Ishikawa (cell line): ENCODE data around the gene WSCD1.

Experiments used
- CEBPB ChIP-seq: IDR thresholded peaks from 2 replicates; pipeline ENCODE4 v1.6.1; 2012
- CREB1 ChIP-seq: IDR thresholded peaks from 2 replicates; pipeline ENCODE4 v1.6.1; 2012; ENCODE audit warnings: low read depth
- EGR1 ChIP-seq: IDR thresholded peaks from 2 replicates; pipeline ENCODE4 v1.6.1; 2012
- EP300 ChIP-seq: IDR thresholded peaks from 2 replicates; pipeline ENCODE4 v1.6.1; 2012; ENCODE audit warnings: borderline replicate concordance
- FOXM1 ChIP-seq: IDR thresholded peaks from 2 replicates; pipeline ENCODE4 v1.6.1; 2012; ENCODE audit warnings: low read depth, borderline replicate concordance
- MAX ChIP-seq: IDR thresholded peaks from 2 replicates; pipeline ENCODE4 v1.6.1; 2012
- NFIC ChIP-seq: IDR thresholded peaks from 2 replicates; pipeline ENCODE4 v1.6.1; 2012
- RAD21 ChIP-seq: IDR thresholded peaks from 2 replicates; pipeline ENCODE4 v1.6.1; 2012; ENCODE audit warnings: low read depth
- REST ChIP-seq: IDR thresholded peaks from 2 replicates; pipeline ENCODE4 v1.6.1; 2012; ENCODE audit warnings: low read depth, mild to moderate bottlenecking
- TAF1 ChIP-seq: IDR thresholded peaks from 2 replicates; pipeline ENCODE4 v1.6.1; 2012; ENCODE audit warnings: low read depth, mild to moderate bottlenecking
- TCF12 ChIP-seq: IDR thresholded peaks from 2 replicates; pipeline ENCODE4 v1.6.1; 2012; ENCODE audit warnings: low read depth
- TEAD4 ChIP-seq: IDR thresholded peaks from 2 replicates; pipeline ENCODE4 v1.6.1; 2012
- USF1 ChIP-seq: IDR thresholded peaks from 2 replicates; pipeline ENCODE4 v1.6.1; 2012
- YY1 ChIP-seq: IDR thresholded peaks from 2 replicates; pipeline ENCODE4 v1.6.1; 2012; ENCODE audit warnings: low read depth
- ZBTB7A ChIP-seq: IDR thresholded peaks from 2 replicates; pipeline ENCODE4 v1.6.1; 2012; ENCODE audit warnings: low read depth

The WSCD1 gene

GRCh38 chr17:6108382-6108781 is 38.2 kb downstream of the WSCD1 start:
- TF ChIP-seq EGR1 (no peak), TCF12 (no peak), REST (no peak), CEBPB (no peak), TEAD4 (no peak), TAF1 (no peak), USF1 (no peak), ZBTB7A (no peak), YY1 (no peak), NFIC (no peak), FOXM1 (no peak)

GRCh38 chr17:6108987-6109386 is 38.8 kb downstream of the WSCD1 start:
- TF ChIP-seq NFIC (no peak), USF1 (no peak)

- TF ChIP-seq TAF1 (no peak), RAD21 (no peak), ZBTB7A (no peak), CEBPB (no peak), TCF12 (no peak), YY1 (no peak), CREB1 (no peak), MAX (no peak), EGR1 (no peak), TEAD4 (no peak), FOXM1 (no peak), NFIC (no peak), USF1 (no peak), REST (no peak), EP300 (no peak)
Observed at GRCh38 chr17:6109536-6109935, 39.4 kb downstream of the WSCD1 start.

- TF ChIP-seq EP300, result no peak
- TF ChIP-seq CEBPB, result no peak
- TF ChIP-seq YY1, result no peak
- TF ChIP-seq REST, result no peak
- TF ChIP-seq TCF12, result no peak
- TF ChIP-seq MAX, result no peak
- no peak for TF ChIP-seq RAD21
- TF ChIP-seq EGR1, result no peak
- TF ChIP-seq NFIC, result no peak
- no peak for TF ChIP-seq CREB1
- TF ChIP-seq USF1, result no peak
- TF ChIP-seq FOXM1, result no peak
- no peak for TF ChIP-seq TAF1
- TF ChIP-seq ZBTB7A, result no peak
- TF ChIP-seq TEAD4, result no peak
Observed at GRCh38 chr17:6110088-6110487, 39.9 kb downstream of the WSCD1 start.
